ENCODE measurements around the gene WDR33. TPM values are rescaled to one million over a fixed set of nuclear protein-coding genes. Genes with fewer than 3 reads are reported as not detected.

WDR33 gene
- total and polyA plus RNA-seq, 2 of the 4 experiments (the other 2 are of a cell fraction): 19.6 to 41.2 TPM

GRCh38 chr2:127662937-127663565, 147.9 kb downstream of the WDR33 start:
- no peak overlapping the region for H3K18ac ChIP-seq (ENCODE audit: low read depth, low read length)
- DNase-seq (no peak), ATAC-seq (ENCODE audit: low read depth) (no peak; the same call in 1 of the 2 replicates)
- H4K8ac ChIP-seq (ENCODE audit: low read depth in 2 of 2, low read length in 2 of 2): no peak overlapping the region
- H3K23ac ChIP-seq (ENCODE audit: low read depth, low read length): no peak overlapping the region
- BruUV-seq (replicated peaks): no TSS peak
- H3K27me3 ChIP-seq (ENCODE audit: control insufficient read depth, insufficient read depth, low read length): no peaks in the 10 kb centered on the region
- ChIA-PET CTCF (no interaction called here), POLR2A (ENCODE audit: unreplicated experiment) (interaction anchor here (0.5 kb wide), 1 partner anchor 607 kb away, joined by 11 read pairs; no protein-coding TSS in a partner anchor)
- no peak overlapping the region for H3K4me3 ChIP-seq (ENCODE audit: insufficient read depth, low read depth, low read length)
- peaks cover 24 to 73% of the 10 kb centered on the region in 2 experiments for H3K79me1 ChIP-seq (ENCODE audit: low read depth in 1 of 2, low read length in 2 of 2)
- peaks cover 7% of the 10 kb centered on the region for H3K36me3 ChIP-seq (ENCODE audit: control insufficient read depth, insufficient read depth, low read length)
- H3K9me3 ChIP-seq (ENCODE audit: control insufficient read depth, insufficient read depth, low read length): peaks cover 2% of the 10 kb centered on the region; the same call in 1 of the 2 replicates
- no peak overlapping the region for H3K4ac ChIP-seq (ENCODE audit: low read depth, low read length)
- no peak overlapping the region for H4K5ac ChIP-seq (ENCODE audit: low read depth, low read length)
- no peak overlapping the region for H2BK15ac ChIP-seq (ENCODE audit: low read depth, low read length)
- no peak overlapping the region for H2BK120ac ChIP-seq (ENCODE audit: low read depth, low read length)
- TF ChIP-seq FOS (IDR thresholded peaks at IDR 0.05; ENCODE audit: low read depth, low read length) (no peak), CTCF (conservative IDR thresholded peaks at IDR 0.05; ENCODE audit: low read depth, low read length) (no peak), ELK1 (IDR thresholded peaks at IDR 0.05; ENCODE audit: borderline replicate concordance, low read depth, low read length) (no peak), RFX5 (IDR thresholded peaks at IDR 0.05; ENCODE audit: low read depth, low read length) (no peak), MXI1 (IDR thresholded peaks at IDR 0.05; ENCODE audit: borderline replicate concordance, low read depth, low read length) (no peak), POLR2A (IDR thresholded peaks at IDR 0.05; ENCODE audit: low read depth, low read length) (no peak), MAFK (IDR thresholded peaks at IDR 0.05; ENCODE audit: low read depth, low read length) (no peak)
- H2AK5ac ChIP-seq (ENCODE audit: low read depth, low read length): peak overlapping the region; percentile 7; the same call in 1 of the 2 replicates
- H2AFZ ChIP-seq (replicated peaks; ENCODE audit: low read length, poor library complexity): no peak overlapping the region
- dilution Hi-C loops (cut with HindIII; ENCODE audit: low sequenced_read_pairs, unreplicated experiment): no loop called here
- peaks cover 14% of the 10 kb centered on the region for H3K4me1 ChIP-seq (ENCODE audit: control insufficient read depth, insufficient read depth, low read length)
- H2BK5ac ChIP-seq (ENCODE audit: low read depth, low read length, poor library complexity, severe bottlenecking): no peak overlapping the region
- no peak overlapping the region for H3K4me2 ChIP-seq (ENCODE audit: low read depth, low read length)
- no peak overlapping the region for H3K9ac ChIP-seq (ENCODE audit: low read depth, low read length)
- peaks cover 72% of the 10 kb centered on the region for H4K20me1 ChIP-seq (ENCODE audit: insufficient read depth, low read length)
- H3K9me1 ChIP-seq (ENCODE audit: insufficient read depth, low read length): peaks cover 24% of the 10 kb centered on the region
- WGBS, 2 experiments (ENCODE audit: extremely low coverage in 2 of 2, insufficient read length in 1 of 2): 85% methylated on average over 7 of the region's 9 CpGs; no CpG with 5 or more reads in 1 of the 2 experiments
- no peak overlapping the region for H2AK9ac ChIP-seq (replicated peaks; ENCODE audit: low read depth, low read length, poor library complexity)
- intact Hi-C loops (cut with micrococcal nuclease): no loop called here
- in situ Hi-C loops (cut with MboI; ENCODE audit: low sequenced_read_pairs): no loop called here
- H3K14ac ChIP-seq (replicated peaks; ENCODE audit: low read depth, low read length): no peak overlapping the region
- no peak overlapping the region for H3K27ac ChIP-seq (ENCODE audit: insufficient read depth, low read length)
- no peak overlapping the region for H3K56ac ChIP-seq (ENCODE audit: extremely low read depth, insufficient read depth, low read length)
- H2BK20ac ChIP-seq (ENCODE audit: low read depth, low read length): no peak overlapping the region
- no peak overlapping the region for H4K91ac ChIP-seq (ENCODE audit: insufficient read depth, low read depth, low read length)
